GM12872 (cell line): ENCODE measurements around the gene RPS10.

Experiments used
- CTCF ChIP-seq: IDR thresholded peaks from 3 replicates; pipeline ENCODE4 v1.5.1; 2011; ENCODE audit warnings: low read depth, mild to moderate bottlenecking, low read length, moderate library complexity; ENCODE audit not compliant: insufficient read depth

Gene RPS10

GRCh38 chr6:34425498-34426410, at the start of gene RPS10:
Gene RPS10 (minus strand): TSS chr6:34426069. CDS start chr6:34425221, 848 bp downstream.
- no peak for TF ChIP-seq CTCF

DNA sequence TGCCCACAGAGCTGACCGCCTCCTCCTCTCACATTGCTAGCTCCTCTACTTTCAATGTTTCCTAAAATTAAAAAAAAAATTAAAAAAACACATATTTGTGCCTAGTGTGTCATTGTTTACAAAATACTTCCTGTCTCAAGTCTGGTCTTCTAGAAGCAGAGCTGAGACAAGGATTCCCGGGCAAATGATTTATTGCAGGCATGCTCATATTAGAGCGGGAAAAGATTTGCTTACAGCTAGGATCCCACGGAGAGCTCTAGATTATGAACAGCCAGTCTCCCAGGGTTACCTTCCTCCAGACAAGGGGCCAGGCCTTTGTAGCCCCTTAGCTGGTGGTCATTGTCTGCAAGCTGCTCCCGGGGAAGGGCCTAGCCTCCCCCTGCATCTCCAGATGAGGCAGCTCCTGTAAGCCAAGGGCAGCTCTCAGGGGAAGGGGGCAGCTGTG, 49.4 kb upstream of the RPS10 start:
- TF ChIP-seq CTCF: no peak

DNA sequence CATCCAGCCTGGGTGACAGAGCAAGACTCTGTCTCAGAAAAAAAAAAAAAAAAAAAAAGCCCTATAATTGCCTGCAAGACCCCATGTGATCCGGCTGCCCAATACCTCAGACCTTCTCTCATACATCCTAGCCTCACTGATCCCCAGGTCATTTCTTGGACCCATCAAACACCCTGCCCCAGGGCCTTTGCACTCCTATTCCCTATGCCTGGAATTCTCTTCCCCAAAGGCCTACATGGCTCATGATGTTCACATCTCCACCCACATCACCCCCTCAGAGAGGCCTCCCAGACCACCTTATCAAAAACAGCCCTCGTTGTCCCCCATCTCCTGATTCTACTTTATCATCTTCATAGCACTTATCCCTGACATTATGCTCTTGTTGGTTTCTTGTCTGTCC, 48.9 kb upstream of the RPS10 start:
- TF ChIP-seq CTCF: no peak

DNA sequence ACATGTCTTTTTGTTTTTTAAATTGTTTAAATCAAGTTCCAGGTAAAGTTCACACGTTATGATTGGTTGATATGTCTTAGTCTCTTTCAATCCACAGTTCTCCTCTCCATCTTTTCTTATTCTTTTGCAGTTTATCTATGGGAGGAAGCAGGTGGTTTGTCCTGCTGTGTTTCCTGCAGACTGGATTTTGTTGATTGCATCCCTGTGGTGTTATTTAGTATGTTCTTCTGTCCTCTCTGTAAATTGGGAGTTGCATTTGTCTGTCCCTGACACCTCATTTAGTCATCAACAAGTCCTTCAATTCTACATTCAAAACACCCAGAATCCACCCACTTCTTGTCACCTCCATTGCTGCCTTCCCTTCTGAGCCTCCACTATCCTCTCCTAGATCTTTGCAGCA, 48.1 kb upstream of the RPS10 start:
- TF ChIP-seq CTCF: no peak

DNA sequence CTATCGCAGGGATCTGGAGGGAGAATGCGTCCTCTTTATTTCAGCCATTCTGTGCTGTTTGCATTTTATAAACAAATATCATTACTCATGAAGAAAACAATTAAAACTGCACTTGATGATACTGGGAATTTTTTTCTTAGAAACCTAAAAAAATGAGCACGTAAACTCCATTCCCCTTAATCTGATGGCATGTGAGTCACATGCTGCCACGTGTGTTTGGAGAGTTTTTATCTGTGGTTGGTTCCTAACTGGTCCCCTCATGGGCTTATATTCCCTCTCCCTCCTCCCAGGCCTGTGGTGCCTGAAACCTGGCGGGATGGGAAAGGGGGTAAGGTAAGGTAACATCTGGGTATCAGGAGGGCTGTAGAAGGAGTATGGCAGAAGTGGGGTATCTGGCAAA, 46.6 kb upstream of the RPS10 start:
- TF ChIP-seq CTCF: no peak

- no peak for TF ChIP-seq CTCF
These were observed 43.6 kb upstream of the RPS10 start for GRCh38 chr6:34469499-34469898.

DNA sequence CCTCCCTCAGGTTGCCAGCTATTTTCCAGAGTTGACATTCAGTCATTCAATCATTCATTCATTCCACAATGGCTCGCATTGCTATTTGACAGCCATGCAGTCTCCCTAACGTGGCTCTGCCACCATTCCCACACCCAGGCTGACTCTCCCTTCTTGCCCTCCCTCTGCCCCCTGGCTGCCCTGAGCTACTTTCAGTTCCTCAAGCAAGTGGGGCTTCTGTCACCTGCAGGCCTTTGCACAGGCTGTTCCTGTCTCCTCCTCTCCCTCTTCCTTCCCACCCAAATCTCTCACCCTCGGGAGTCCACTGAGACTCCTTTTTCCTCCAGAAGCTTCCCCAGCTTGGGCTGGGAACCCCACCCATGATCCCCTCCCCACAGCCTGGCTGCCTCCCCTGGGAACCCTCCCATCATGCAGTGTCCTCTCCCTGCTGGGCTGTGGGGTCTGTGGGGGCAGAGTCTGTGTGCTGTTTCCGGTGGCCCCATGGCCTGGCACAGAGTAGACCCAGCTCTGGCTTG, 42.6 kb upstream of the RPS10 start:
- peak; percentile 2; the same call in 1 of the 3 replicates for TF ChIP-seq CTCF
